ENCODE results near the gene KIF20B.
"Not testable (repeated sequence)": the region's sequence is repeated elsewhere in the genome, so short reads cannot be mapped to it uniquely, and the experiment has no call there.

The KIF20B gene

GRCh38 chr10:89693176-89693575, 8.2 kb upstream of the KIF20B start:
- no peak for DNase-seq

DNA sequence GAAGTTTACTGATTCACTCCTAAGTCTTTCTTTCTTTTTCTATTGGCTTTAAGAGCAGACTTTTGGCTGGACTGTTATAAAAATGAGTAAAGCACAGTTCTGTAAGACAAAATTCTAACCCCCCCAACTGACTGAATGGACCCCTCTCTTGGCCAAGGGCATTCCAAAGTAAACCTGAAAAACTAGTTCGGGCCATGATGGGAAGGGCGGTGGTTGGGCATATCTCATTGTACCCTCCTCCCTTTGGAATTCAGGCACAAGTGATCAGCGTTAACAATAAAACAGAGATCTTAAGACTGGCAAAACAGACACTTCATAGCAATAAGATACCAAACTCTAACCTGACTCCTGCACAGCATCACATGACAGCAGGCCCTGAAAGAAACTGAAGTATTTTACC, 6.1 kb upstream of the KIF20B start:
- DNase-seq, result no peak

DNA sequence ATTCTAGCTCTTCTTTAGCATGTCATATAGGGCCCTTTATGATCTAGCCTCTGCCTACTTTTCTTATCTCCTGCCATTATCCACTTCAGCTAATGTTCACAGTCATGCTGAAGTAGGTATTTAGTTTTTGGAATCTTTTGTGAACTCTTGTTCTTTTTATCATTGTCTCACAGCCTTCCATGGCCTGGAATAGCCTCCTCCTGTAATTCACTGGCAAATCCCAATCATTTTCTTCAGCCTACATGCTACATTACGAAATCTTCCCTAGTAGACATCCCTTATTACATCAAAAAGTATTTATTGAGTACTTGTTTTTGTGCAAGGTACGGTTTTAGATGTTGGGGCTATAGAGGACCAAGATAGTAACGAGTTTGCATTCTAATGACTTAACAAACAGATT, 3.4 kb upstream of the KIF20B start:
- no peak for DNase-seq

GRCh38 chr10:89699581-89700064, 1.8 kb upstream of the KIF20B start:
- DNase-seq, result no peak

GRCh38 chr10:89700923-89701241, 508 bp upstream of the KIF20B start:
- no peak for DNase-seq

DNA sequence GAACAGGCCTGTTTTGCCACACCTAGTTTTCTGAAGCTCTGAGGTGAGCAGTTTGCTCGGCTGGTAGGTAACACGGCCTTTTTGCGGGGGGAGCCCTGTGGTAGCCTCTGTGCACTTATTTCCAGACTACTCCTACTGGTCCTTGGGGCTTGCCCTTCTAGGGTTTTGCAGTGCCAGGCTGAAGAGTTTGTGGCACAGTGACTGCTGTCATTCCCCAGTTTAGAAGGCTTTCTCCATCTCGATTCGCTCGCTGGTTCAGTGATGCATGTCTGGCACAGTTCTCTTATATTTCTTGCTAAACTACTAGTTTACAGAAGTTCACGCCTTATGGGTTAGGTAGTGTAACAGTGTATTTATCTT, 711 bp downstream of the KIF20B start:
- DNase-seq, result no peak

GRCh38 chr10:89705466-89705865, 4.1 kb downstream of the KIF20B start:
- DNase-seq, result no peak

DNA sequence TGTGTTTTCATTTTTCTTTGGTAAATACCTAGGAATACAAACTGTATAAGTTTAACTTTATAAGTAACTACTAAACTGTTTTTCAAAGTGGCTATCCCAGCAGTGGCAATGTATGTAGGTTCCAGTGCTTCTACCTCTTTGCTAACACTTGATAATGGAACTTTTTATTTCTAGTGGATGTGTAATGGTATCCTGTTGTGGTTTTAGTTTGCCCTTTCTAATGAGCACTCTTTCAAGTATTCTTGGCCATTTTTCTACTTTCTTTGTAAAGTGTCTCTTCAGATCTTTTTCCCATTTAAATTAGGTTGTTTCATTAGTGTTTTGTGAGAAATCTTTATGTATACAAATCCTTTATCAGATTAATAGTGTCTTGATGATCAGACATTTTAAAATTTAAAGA, 4.6 kb downstream of the KIF20B start:
- DNase-seq, result no peak

GRCh38 chr10:89707372-89707771, 6.0 kb downstream of the KIF20B start:
- DNase-seq, result no peak

DNA sequence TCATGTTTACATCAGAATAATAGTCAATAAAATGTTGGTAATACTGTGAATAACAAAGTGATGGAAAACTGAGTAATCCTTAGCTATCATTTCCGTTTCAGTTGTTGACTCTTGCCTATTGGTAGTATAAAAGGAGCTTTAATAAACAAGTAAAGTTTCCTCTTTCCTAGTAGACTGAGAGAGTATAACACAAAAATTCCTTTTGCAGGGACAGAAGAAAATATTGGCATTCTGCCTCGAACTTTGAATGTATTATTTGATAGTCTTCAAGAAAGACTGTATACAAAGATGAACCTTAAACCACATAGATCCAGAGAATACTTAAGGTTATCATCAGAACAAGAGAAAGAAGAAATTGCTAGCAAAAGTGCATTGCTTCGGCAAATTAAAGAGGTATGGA, 9.4 kb downstream of the KIF20B start:
- no peak for DNase-seq

- no peak for DNase-seq
Measured at GRCh38 chr10:89734616-89735015, 33.2 kb downstream of the KIF20B start.

DNA sequence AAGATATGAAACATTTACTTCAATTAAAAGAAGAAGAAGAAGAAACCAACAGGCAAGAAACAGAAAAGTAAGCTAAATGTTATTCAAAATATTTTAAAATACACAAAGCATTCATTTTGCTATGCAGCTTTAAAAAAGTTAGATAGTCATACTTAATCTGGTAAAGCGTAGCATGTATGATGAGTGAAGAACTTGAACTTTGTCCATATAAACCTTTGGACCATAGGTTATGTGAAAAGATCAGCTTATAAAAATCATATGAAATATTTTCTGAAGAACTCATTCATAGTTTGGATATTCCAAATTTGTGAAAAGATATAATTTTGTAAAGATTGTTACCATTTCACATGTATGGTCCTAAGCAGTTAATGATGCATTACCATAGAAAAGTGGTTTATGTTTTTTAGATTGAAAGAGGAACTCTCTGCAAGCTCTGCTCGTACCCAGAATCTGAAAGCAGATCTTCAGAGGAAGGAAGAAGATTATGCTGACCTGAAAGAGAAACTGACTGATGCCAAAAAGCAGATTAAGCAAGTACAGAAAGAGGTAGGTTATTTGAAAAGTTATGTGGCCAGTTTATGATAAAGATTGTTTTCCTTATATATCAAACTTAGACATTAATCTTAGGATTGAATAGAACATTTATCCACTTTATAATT, 37.3 kb downstream of the KIF20B start:
- DNase-seq, result peak; percentile 43 to 66 (median 55)

DNA sequence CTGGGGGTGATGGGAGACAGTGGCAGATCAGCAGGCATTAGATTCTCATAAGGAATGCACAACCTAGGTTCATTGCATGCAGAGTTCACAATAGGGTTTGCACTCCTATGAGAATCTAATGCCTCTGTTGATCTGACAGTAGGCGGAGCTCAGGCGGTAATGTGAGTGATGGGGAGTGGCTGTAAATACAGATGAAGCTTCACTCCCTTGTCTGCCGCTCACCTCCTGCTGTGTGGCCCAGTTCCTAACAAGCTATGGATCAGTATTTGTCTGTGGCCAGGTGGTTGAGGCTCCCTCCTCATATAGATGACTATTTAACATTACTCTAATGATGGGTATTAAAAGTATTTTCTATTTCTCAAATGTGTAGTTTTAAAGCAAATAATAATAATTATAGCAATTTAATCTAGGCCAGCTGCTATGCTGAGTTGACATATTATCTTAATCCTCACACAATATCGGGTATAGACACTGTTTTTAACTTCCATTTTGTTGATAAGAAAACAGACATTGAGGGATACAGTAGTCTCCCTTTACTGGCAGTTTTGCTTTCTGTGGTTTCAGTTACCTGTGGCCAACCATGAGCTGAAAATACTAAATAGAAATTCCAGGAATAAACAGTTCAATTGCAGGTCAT, 39.9 kb downstream of the KIF20B start:
- DNase-seq, result no peak

DNA sequence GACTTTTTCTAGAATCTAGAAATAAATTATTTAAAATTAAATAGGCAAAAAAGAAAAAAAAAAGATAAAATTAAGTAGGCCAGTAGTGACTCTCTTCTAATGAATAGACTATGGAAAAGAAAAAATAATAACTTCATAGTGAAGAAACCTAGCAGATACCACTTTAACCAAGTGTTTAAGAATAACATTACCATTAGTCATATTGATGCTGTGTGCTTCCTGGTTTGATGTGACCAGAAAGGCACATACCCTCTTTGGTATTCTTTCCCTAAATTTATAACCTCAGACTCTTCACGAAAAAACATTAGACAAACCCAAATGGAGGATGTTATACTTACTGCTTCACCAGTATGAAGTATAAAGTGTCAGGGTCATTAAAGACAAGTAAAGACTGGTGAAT, 42.6 kb downstream of the KIF20B start:
- DNase-seq, result no peak

DNA sequence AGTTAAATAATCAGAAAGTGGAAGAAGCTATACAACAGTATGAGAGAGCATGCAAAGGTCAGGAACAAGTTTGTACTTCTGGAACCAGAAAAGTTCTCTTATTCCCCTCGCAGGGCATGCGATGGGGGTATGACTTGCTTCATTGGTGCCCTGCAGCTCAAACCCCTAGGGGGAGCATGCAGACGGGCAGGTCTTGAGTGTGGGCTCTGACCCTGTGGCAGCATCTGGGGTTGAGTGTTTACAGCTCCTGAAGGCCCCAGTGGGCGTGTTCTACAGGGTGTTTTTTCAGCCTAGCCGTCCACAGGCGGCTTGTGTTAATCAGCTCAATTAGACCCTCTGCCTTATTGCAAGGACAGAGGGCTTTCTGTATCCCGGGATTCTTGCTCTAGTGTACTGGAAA, 44.5 kb downstream of the KIF20B start:
- DNase-seq, result no peak

DNA sequence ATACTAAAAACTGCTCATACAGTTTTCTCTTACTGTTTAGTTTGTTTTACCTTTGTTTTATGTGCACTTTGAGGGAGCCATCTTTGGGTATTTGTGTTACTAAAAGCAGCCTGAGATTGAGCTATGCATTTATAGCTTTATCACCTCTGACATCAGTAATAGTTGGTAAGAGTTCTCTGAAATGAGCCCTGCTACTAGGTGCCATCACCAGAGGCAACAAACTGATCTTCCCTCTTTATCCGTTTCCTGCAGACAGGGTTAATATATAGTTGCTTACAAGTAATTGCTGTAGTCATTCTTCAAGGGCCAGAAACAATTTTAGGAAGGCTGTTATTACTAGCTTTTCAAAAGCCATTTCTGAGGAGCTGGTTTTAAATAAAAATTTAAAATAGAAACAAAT, 49.1 kb downstream of the KIF20B start:
- no peak for DNase-seq

GRCh38 chr10:89755374-89755773, 54.0 kb downstream of the KIF20B start:
- no peak for DNase-seq

- DNase-seq, result no peak
Measured at GRCh38 chr10:89759531-89759930, 58.1 kb downstream of the KIF20B start.

DNA sequence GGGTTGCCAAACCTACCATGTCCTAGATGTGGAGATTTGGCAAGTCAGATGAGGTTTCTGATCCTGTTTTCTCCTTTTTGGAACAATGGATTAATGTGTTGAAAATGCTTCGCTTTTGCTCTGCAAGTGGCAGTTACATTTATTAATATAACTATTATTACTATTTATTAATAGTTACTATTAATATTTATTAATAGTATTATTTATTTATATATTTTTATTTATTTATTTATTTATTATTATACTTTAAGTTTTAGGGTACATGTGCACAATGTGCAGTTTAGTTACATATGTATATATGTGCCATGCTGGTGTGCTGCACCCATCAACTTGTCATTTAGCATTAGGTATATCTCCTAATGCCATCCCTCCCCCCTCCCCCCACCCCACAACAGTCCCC, 62.3 kb downstream of the KIF20B start:
- DNase-seq, result not testable (repeated sequence)

- DNase-seq, result no peak
Measured at GRCh38 chr10:89771684-89772083, 70.3 kb downstream of the KIF20B start.

DNA sequence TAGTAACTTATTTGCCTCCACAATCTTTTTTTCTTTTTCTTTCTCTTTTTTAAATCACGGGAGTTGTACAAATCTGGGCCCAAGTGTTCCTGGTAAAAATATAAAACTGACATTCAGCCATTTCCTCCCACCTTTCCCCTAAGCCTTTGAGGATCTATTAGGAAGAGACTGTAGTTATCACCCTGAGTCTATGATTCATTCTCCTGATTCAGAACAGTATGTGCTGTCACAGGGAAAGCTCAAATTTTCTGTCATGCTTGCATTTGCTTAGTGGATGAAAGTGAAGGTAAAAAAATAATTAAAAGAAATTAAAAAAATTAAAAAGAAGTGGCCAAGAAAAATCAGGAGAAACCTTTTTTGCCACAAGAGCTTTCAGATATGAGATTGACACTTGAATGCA, 71.7 kb downstream of the KIF20B start:
- no peak for DNase-seq

GRCh38 chr10:89776665-89777064, 75.3 kb downstream of the KIF20B start:
- no peak for DNase-seq

DNA sequence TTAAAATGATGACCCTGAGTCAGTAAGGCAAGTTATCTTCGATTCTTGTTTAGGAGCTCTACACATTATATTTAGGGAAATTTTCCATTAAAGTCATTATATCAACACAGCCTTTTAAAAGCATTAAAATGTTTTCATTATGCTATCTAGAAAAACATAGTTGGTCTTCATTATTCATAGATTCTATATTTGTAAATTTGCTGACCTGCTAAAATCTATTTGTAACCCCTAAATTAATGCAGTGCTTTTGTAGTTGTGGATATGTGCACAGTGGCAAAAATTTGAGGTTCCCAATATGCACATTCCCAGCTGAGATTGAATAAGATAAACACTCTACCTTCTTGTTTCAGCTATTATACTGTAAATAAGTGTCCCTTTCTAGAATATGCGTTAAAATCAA, 81.1 kb downstream of the KIF20B start:
- no peak for DNase-seq

DNA sequence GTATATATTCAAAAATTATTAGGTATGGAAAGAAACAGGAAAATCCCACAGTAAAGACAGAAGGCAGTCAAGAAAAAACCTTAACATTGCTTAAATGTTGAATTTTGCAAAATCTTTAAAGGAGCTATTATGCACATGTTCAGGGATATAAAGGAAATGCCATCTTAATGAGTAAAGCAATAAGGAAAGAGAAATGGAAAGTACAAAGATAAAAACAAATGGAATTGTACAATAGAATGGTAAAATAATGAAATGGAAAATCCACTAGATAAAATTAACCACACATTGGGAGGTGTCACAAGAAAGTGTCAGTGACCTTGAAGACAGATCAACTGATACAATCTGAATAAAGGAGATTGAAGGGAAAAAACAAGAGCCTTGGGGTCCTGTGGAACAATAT, 82.0 kb downstream of the KIF20B start:
- DNase-seq, result no peak

DNA sequence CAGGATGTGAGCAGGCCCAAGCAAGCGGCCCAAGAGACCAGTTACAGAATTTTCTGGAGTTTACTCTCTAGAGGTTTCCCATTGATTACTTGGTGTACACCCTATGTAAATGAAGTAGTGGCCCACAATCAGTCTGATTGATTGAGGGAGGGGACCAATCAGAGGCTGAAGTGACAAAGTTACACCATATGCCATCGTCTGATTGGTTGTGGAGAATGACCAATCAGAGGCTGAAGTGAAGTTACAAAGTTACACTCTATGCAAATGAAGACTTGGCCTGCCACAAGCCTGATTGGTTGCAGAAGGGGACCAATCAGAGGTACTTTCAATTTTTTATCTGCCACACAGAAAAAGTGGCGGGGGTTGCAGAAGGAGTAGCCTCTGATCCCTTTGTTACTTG, 83.7 kb downstream of the KIF20B start:
- DNase-seq, result no peak

Data from suppressor macrophage treated with lipopolysaccharide for 1 hour (primary cell).